Karpas-422 (cell line): ENCODE results near the gene CRYBG3. TPM values are rescaled to one million over a fixed set of nuclear protein-coding genes. Genes with fewer than 3 reads are reported as not detected.

Experiments
- DNase-seq: peaks from one replicate; pipeline ENCODE4 v3.0.0-alpha.2; 2015
- H2AFZ ChIP-seq: fragments of 200-600 bp; sonication (generic); 2 replicates; pipeline ENCODE4 v1.6.1; 2014; ENCODE audit warnings: antibody characterized with exemption, low read length, mixed read lengths
- H3K27ac ChIP-seq: fragments of 200-600 bp; sonication (generic); 2 replicates; pipeline ENCODE4 v1.5.1; 2014; ENCODE audit warnings: mild to moderate bottlenecking, low read length, moderate library complexity
- H3K27me3 ChIP-seq: fragments of 200-600 bp; sonication (generic); 2 replicates; pipeline ENCODE4 v1.6.1; 2014; ENCODE audit warnings: low read length, mixed read lengths
- H3K36me3 ChIP-seq: fragments of 200-600 bp; sonication (generic); 2 replicates; pipeline ENCODE4 v1.6.1; 2014; ENCODE audit warnings: low read length, mixed read lengths; ENCODE audit not compliant: insufficient read depth
- H3K4me1 ChIP-seq: fragments of 200-600 bp; sonication (generic); 2 replicates; pipeline ENCODE4 v1.6.1; 2014; ENCODE audit warnings: mild to moderate bottlenecking, low read length, mixed read lengths
- H3K4me2 ChIP-seq: fragments of 200-600 bp; sonication (generic); 2 replicates; pipeline ENCODE4 v1.6.1; 2014; ENCODE audit warnings: low read length, low read depth, mild to moderate bottlenecking; ENCODE audit not compliant: poor library complexity, severe bottlenecking
- H3K4me3 ChIP-seq: fragments of 200-600 bp; sonication (generic); 2 replicates; pipeline ENCODE4 v1.5.1; 2014; ENCODE audit warnings: mild to moderate bottlenecking, antibody characterized with exemption, low read length, mixed read lengths
- H3K79me2 ChIP-seq: fragments of 200-600 bp; sonication (generic); 2 replicates; pipeline ENCODE4 v1.6.1; 2014; ENCODE audit warnings: mild to moderate bottlenecking, low read length, mixed read lengths
- H3K9ac ChIP-seq: fragments of 200-600 bp; sonication (generic); 2 replicates; pipeline ENCODE4 v1.6.0; 2014; ENCODE audit warnings: low read length
- H3K9me2 ChIP-seq: fragments of 200-600 bp; sonication (generic), shearing (Covaris generic); replicated peaks from 2 replicates; pipeline ENCODE4 v1.6.0; 2014; ENCODE audit warnings: mild to moderate bottlenecking, low read length, moderate library complexity; ENCODE audit not compliant: insufficient read depth
- H3K9me3 ChIP-seq: fragments of 300-700, 200-600 bp; sonication (generic); 2 replicates; pipeline ENCODE4 v1.6.1; 2014; ENCODE audit warnings: low read length, mixed read lengths
- H4K20me1 ChIP-seq: fragments of 200-600 bp; sonication (generic); 2 replicates; pipeline ENCODE4 v1.6.1; 2014; ENCODE audit warnings: mild to moderate bottlenecking, antibody characterized with exemption, low read length, low read depth; ENCODE audit not compliant: insufficient read depth
- total RNA-seq: library from RNA; depleted of rRNA; stranded (reverse); fragments of >200 nt; shearing (Covaris generic); gene quantifications from 2 replicates; pipeline ENCODE4 v1.2.3, GENCODE V29; 2014; ENCODE audit warnings: low replicate concordance; rRNA removed

The CRYBG3 gene
- total RNA-seq, 1 experiment from 2014 or later, result 1.1 TPM

- H3K9me2 ChIP-seq, result no peaks in the 10 kb centered on the region
- no peaks in the 10 kb centered on the region for H3K36me3 ChIP-seq
- no peaks in the 10 kb centered on the region for H3K4me1 ChIP-seq
- no peak for DNase-seq
- no peak overlapping the region for H2AFZ ChIP-seq
- no peak overlapping the region for H3K4me2 ChIP-seq
- no peaks in the 10 kb centered on the region for H3K27me3 ChIP-seq
- H3K4me3 ChIP-seq, result no peak overlapping the region
- no peak overlapping the region for H3K9ac ChIP-seq
- H3K27ac ChIP-seq, result no peak overlapping the region
- no peaks in the 10 kb centered on the region for H3K79me2 ChIP-seq
- no peaks in the 10 kb centered on the region for H3K9me3 ChIP-seq
- no peaks in the 10 kb centered on the region for H4K20me1 ChIP-seq
Observed at GRCh38 chr3:97994328-97994945, 172.6 kb downstream of the CRYBG3 start.

Other genes starting within 250 kb of the CRYBG3 start
- gene ARL6, start 57.3 kb upstream of the CRYBG3 start, total RNA-seq, result 13.5 and 33.7 TPM in 2 replicates
- 53.1 and 55.6 TPM in 2 replicates for gene RIOX2, start 150.4 kb downstream of the CRYBG3 start, total RNA-seq
- not detected in 2 replicates for gene GABRR3, start 213.3 kb downstream of the CRYBG3 start, total RNA-seq